ENCODE measurements around the gene TAF4. TPM values are rescaled to one million over a fixed set of nuclear protein-coding genes. Genes with fewer than 3 reads are reported as not detected.

The TAF4 gene
- total RNA-seq, 1 donor from 2014 or later, result 11.5 TPM

DNA sequence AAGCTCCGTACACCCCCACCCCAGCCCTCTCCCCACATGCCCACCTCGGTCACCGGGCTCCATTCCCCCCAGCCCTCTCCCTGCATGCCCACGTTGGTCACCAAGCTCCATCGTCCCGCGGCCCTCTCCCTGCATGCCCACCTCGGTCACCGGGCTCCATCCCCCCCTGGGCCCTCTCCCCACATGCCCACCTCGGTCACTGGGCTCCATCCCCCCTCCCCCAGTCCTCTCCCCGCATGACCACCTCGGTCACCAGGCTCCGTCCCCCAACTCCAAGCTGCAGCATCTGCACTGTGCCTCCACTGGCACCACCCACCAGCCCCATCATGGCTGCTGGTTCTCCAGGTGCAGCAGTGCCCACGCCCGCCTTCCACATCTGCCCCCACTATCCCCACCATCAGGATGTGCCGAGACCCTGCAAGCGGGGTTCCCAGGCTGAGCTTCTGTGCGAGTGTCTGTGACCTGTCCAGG lies 16.8 kb downstream of the TAF4 start:
- no peak for TF ChIP-seq CTCF (IDR thresholded peaks at IDR 0.05)
- DNase-seq (ENCODE audit: low spot score), result peak; percentile 83
- H3K36me3 Mint-ChIP-seq (ENCODE audit: low read depth), result no peaks in the 10 kb centered on the region
- no peaks in the 10 kb centered on the region for H3K9me3 Mint-ChIP-seq (ENCODE audit: low read depth)
- H3K27me3 Mint-ChIP-seq (ENCODE audit: low read depth), result no peaks in the 10 kb centered on the region
- H3K4me3 Mint-ChIP-seq (ENCODE audit: unreplicated experiment), result no peak overlapping the region
- no peak overlapping the region for H3K27ac Mint-ChIP-seq (ENCODE audit: unreplicated experiment)
- H3K4me1 Mint-ChIP-seq (ENCODE audit: low read depth), result peaks cover 12% of the 10 kb centered on the region

GRCh38 chr20:62048346-62048761 lies 17.3 kb downstream of the TAF4 start:
- peak; percentile 65 for DNase-seq (ENCODE audit: low spot score)
- Mint-ChIP-seq H3K9me3 (ENCODE audit: low read depth) (no peaks in the 10 kb centered on the region), H3K36me3 (ENCODE audit: low read depth) (no peaks in the 10 kb centered on the region), H3K27me3 (ENCODE audit: low read depth) (no peaks in the 10 kb centered on the region), H3K4me1 (ENCODE audit: low read depth) (peaks cover 12% of the 10 kb centered on the region), H3K27ac (ENCODE audit: unreplicated experiment) (no peak overlapping the region), H3K4me3 (ENCODE audit: unreplicated experiment) (no peak overlapping the region)
- TF ChIP-seq CTCF (IDR thresholded peaks at IDR 0.05), result no peak

DNA sequence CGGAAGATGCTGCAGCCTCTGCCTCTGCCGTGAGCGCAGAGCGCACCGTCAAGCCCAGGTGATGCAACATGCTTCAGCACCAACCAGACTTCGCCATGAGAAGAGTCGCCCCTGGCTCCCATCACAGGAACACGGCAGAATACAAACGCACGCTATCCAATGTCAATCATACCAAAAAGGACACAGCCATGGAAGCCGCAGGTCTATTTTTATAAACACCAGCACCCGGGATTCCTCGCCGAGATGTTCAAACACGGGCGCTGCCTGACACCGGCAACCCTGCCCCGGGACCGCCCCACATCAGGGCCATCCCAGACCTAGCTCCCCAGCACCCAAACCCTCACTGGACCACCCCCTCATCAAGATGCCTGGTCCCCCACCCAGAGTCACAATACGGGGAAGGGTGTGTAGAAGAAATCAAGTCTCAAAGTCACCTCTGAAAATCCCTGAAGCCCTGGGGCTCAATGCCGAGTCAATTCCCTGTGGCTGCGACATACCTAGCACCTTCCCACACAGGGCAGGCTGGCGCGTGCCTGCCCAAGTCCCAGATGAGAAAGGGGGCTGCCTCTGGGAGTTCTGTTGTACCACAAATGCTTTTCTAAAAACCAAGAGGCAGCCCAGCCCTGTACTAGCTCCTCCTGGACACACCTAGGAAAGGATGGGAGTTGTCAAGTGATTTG lies 17.9 kb downstream of the TAF4 start:
- no peaks in the 10 kb centered on the region for H3K36me3 Mint-ChIP-seq (ENCODE audit: low read depth)
- no peaks in the 10 kb centered on the region for H3K9me3 Mint-ChIP-seq (ENCODE audit: low read depth)
- peaks cover 16% of the 10 kb centered on the region for H3K4me1 Mint-ChIP-seq (ENCODE audit: low read depth)
- TF ChIP-seq CTCF (IDR thresholded peaks at IDR 0.05), result no peak
- DNase-seq (ENCODE audit: low spot score), result peak; percentile 56
- no peak overlapping the region for H3K4me3 Mint-ChIP-seq (ENCODE audit: unreplicated experiment)
- H3K27me3 Mint-ChIP-seq (ENCODE audit: low read depth), result no peaks in the 10 kb centered on the region
- no peak overlapping the region for H3K27ac Mint-ChIP-seq (ENCODE audit: unreplicated experiment)

DNA sequence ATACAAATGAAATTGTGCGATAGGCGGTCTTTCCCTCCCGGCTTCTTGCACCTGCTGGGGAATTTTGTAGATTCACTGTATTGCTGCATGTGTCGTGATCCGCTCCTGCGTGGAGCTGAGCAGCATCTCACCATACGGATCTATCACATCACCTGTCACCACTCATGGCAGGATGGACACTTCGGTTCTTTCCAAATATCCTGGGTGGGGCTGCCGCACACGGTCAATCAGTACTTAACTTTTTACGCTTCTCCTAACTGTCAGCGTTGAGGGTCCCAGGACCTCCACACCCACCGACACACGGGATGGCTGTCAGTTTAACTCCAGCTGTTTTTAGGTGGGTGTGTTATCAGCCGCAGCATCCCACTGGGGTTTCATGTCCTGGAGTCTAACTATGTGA lies 19.2 kb downstream of the TAF4 start:
- Mint-ChIP-seq H3K9me3 (ENCODE audit: low read depth) (no peaks in the 10 kb centered on the region), H3K4me3 (ENCODE audit: unreplicated experiment) (no peak overlapping the region), H3K36me3 (ENCODE audit: low read depth) (no peaks in the 10 kb centered on the region), H3K4me1 (ENCODE audit: low read depth) (peaks cover 16% of the 10 kb centered on the region), H3K27me3 (ENCODE audit: low read depth) (no peaks in the 10 kb centered on the region), H3K27ac (ENCODE audit: unreplicated experiment) (no peak overlapping the region)
- no peak for TF ChIP-seq CTCF (IDR thresholded peaks at IDR 0.05)
- DNase-seq (ENCODE audit: low spot score), result peak; percentile 32

GRCh38 chr20:62045529-62046285 lies 20.0 kb downstream of the TAF4 start:
- H3K27ac Mint-ChIP-seq (ENCODE audit: unreplicated experiment), result no peak overlapping the region
- no peaks in the 10 kb centered on the region for H3K27me3 Mint-ChIP-seq (ENCODE audit: low read depth)
- DNase-seq (ENCODE audit: low spot score), result peak; percentile 14
- no peaks in the 10 kb centered on the region for H3K36me3 Mint-ChIP-seq (ENCODE audit: low read depth)
- peaks cover 16% of the 10 kb centered on the region for H3K4me1 Mint-ChIP-seq (ENCODE audit: low read depth)
- H3K9me3 Mint-ChIP-seq (ENCODE audit: low read depth), result no peaks in the 10 kb centered on the region
- TF ChIP-seq CTCF (IDR thresholded peaks at IDR 0.05), result no peak
- H3K4me3 Mint-ChIP-seq (ENCODE audit: unreplicated experiment), result no peak overlapping the region

Data from chondrocyte (in vitro differentiated cells).